Osteoblast (primary cell): ENCODE measurements around the gene CACNA1I. TPM values are rescaled to one million over a fixed set of nuclear protein-coding genes. Genes with fewer than 3 reads are reported as not detected.

Experiments used
- DNase-seq: peaks from one replicate; pipeline ENCODE4 v3.0.0; 2011; ENCODE audit warnings: low spot score, mixed read lengths; ENCODE audit not compliant: insufficient read length; ENCODE audit errors: missing footprints
- H2AFZ ChIP-seq: 2 replicates; pipeline ENCODE4 v1.6.0; 2011; ENCODE audit warnings: mild to moderate bottlenecking, low read length
- H3K27ac ChIP-seq: 2 replicates; pipeline ENCODE4 v1.5.1; 2011; ENCODE audit warnings: mild to moderate bottlenecking, low read depth, low read length, moderate library complexity
- H3K27me3 ChIP-seq: 2 replicates; pipeline ENCODE4 v1.6.0; 2012; ENCODE audit warnings: mild to moderate bottlenecking, control low read depth, inconsistent platforms, low read length, moderate library complexity; ENCODE audit not compliant: insufficient read depth
- H3K36me3 ChIP-seq: 2 replicates; pipeline ENCODE4 v1.5.1; 2011; ENCODE audit warnings: mild to moderate bottlenecking, low read length, control low read depth, moderate library complexity; ENCODE audit not compliant: insufficient read depth
- H3K4me1 ChIP-seq: 2 replicates; pipeline ENCODE4 v1.5.1; 2011; ENCODE audit warnings: mild to moderate bottlenecking, low read length, control low read depth, moderate library complexity; ENCODE audit not compliant: insufficient read depth
- H3K4me2 ChIP-seq: 2 replicates; pipeline ENCODE4 v1.6.0; 2011; ENCODE audit warnings: mild to moderate bottlenecking, low read length; ENCODE audit not compliant: insufficient read depth
- H3K4me3 ChIP-seq: fragments of 200-600 bp; sonication (generic); 3 replicates; pipeline ENCODE4 v1.5.1; 2012; ENCODE audit warnings: mild to moderate bottlenecking, low read length, inconsistent platforms; ENCODE audit not compliant: insufficient read depth
- H3K79me2 ChIP-seq: 2 replicates; pipeline ENCODE4 v1.6.0; 2012; ENCODE audit warnings: mild to moderate bottlenecking, low read length, control low read depth, inconsistent platforms; ENCODE audit not compliant: insufficient read depth
- H3K9me3 ChIP-seq: 2 replicates; pipeline ENCODE4 v1.5.1; 2011; ENCODE audit warnings: low read depth, low read length, control low read depth
- H4K20me1 ChIP-seq: 2 replicates; pipeline ENCODE4 v1.6.0; 2012; ENCODE audit warnings: mild to moderate bottlenecking, low read length, control low read depth; ENCODE audit not compliant: insufficient read depth
- CTCF ChIP-seq: IDR thresholded peaks from 2 replicates; pipeline ENCODE4 v1.5.1; 2011; ENCODE audit warnings: mild to moderate bottlenecking, low read depth, low read length, moderate library complexity; ENCODE audit errors: extremely low read depth
- total RNA-seq: library from RNA; depleted of rRNA; stranded (reverse); fragments of >200 nt; gene quantifications from 2 replicates; pipeline ENCODE4 v1.2.3, GENCODE V29; 2012

Gene CACNA1I
- total RNA-seq, 1 donor, result under 0.01 TPM

GRCh38 chr22:39625569-39626537 lies 55.3 kb downstream of the CACNA1I start:
- Histone ChIP-seq H3K79me2 (no peaks in the 10 kb centered on the region), H3K4me1 (no peaks in the 10 kb centered on the region), H2AFZ (no peak overlapping the region), H3K27ac (no peak overlapping the region), H3K4me2 (no peak overlapping the region), H4K20me1 (no peaks in the 10 kb centered on the region), H3K27me3 (peaks cover 23% of the 10 kb centered on the region), H3K4me3 (no peak overlapping the region), H3K36me3 (no peaks in the 10 kb centered on the region), H3K9me3 (no peaks in the 10 kb centered on the region)
- no peak for TF ChIP-seq CTCF
- DNase-seq, result peak; percentile 68

- Histone ChIP-seq H3K9me3 (no peaks in the 10 kb centered on the region), H2AFZ (no peak overlapping the region), H3K4me3 (no peak overlapping the region), H3K27ac (no peak overlapping the region), H3K4me2 (no peak overlapping the region), H3K79me2 (no peaks in the 10 kb centered on the region), H3K4me1 (no peaks in the 10 kb centered on the region), H3K27me3 (peaks cover 28% of the 10 kb centered on the region), H3K36me3 (no peaks in the 10 kb centered on the region), H4K20me1 (no peaks in the 10 kb centered on the region)
- no peak for TF ChIP-seq CTCF
- peak; percentile 54 for DNase-seq
These were observed 56.7 kb downstream of the CACNA1I start for GRCh38 chr22:39627208-39627607.

GRCh38 chr22:39627865-39628562 lies 57.5 kb downstream of the CACNA1I start:
- H3K4me3 ChIP-seq, result no peak overlapping the region
- no peak overlapping the region for H3K27ac ChIP-seq
- no peak overlapping the region for H2AFZ ChIP-seq
- H3K79me2 ChIP-seq, result no peaks in the 10 kb centered on the region
- H4K20me1 ChIP-seq, result no peaks in the 10 kb centered on the region
- H3K36me3 ChIP-seq, result no peaks in the 10 kb centered on the region
- no peak overlapping the region for H3K4me2 ChIP-seq
- TF ChIP-seq CTCF, result no peak
- H3K27me3 ChIP-seq, result peaks cover 28% of the 10 kb centered on the region
- DNase-seq, result peak; percentile 51
- no peaks in the 10 kb centered on the region for H3K4me1 ChIP-seq
- no peaks in the 10 kb centered on the region for H3K9me3 ChIP-seq

- no peaks in the 10 kb centered on the region for H3K36me3 ChIP-seq
- H3K79me2 ChIP-seq, result no peaks in the 10 kb centered on the region
- H4K20me1 ChIP-seq, result no peaks in the 10 kb centered on the region
- H3K9me3 ChIP-seq, result no peaks in the 10 kb centered on the region
- H3K4me2 ChIP-seq, result no peak overlapping the region
- no peak overlapping the region for H2AFZ ChIP-seq
- peak; percentile 35 for DNase-seq
- TF ChIP-seq CTCF, result no peak
- no peak overlapping the region for H3K27ac ChIP-seq
- H3K4me1 ChIP-seq, result no peaks in the 10 kb centered on the region
- peaks cover 24% of the 10 kb centered on the region for H3K27me3 ChIP-seq
- no peak overlapping the region for H3K4me3 ChIP-seq
These were observed 58.1 kb downstream of the CACNA1I start for GRCh38 chr22:39628563-39629080.
